ENCODE results near the gene RNF224.
"Not testable (repeated sequence)": the region's sequence is repeated elsewhere in the genome, so short reads cannot be mapped to it uniquely, and the experiment has no call there.

The RNF224 gene

DNA sequence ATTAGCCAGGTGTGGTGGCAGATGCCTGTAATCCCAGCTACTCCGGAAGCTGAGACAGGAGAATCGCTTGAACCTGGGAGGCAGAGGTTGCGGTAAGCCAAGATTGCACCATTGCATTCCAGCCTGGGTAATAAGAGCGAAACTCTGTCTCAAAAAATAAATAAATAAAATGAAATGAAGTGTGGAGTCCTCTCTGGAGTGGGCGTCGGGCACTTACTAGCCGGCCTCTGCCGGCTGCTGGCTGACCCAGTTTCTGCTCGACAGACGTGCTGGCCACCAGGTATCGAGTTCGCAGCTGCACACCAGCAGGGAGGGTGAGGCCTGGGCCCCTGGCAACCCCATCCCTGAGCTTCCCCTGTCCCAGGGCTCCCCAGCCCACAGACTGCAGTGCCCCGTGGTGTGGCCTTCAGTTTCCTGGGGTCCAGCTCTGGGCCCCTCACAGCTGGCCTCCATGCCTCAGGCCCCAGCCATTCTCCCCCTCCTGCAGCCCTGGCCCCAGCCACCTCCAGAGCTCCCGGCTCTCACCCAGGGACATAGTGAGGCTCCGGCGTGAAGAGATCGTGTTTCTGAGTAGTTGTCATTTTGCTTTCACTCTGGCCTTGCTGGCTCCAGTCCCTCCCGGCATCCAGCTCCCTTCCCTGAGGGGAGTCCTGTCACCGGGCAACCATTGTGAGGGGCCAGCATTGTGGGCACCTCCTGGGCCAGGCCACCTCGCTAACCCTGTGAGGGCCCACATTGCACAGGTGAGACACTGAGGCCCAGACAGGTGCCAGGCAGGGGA is 20.0 kb downstream of the RNF224 start:
- DNase-seq = peak in 1 of 10 donors; percentile 88
- intact Hi-C loops (cut with DNase I) = no loop called here

- DNase-seq = no peak
- intact Hi-C loops (cut with DNase I) = no loop called here
These were observed 20.5 kb downstream of the RNF224 start for GRCh38 chr9:137247916-137248175.

DNA sequence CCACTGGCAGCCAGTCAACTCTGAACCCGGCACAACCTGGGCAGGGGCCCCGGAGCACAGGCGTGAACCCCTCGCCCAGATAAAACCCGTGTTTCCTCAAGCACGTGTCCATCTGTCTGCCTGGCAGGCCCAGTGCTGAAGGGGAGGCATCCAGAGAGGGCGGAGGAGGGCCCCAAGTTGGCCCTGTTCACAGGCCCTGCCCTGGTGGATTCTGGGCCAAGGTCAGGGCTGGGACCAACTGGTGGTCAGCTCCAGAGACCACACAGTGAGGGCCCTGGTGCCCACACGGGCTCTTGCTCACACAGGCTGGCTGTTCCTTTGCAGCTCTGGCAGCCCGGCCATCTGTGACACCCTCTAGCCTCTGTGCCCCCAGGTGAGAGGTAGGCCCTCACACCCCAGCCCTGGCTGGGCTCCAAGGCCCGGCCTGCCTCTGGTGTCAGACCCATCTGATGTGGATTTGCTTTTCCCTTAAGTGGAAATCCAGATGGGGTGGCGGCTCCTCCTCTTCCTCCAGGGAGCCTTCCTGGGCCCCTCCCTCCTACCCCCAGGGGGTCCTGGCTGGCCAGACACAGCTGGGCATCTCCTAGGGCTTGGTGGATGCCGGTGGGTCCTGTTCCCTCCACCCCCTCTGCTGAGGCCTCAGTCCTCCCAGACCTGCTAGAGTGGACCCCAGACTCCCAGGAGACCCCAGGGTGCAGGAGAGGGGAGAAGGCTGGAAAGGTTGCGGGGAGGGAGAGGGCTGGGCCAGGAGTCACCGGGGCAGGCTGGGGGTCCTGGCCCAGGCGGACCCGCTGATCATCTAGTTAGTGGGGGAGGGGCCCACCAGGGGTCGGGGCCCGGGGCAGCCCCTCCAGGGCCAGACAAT is 23.3 kb downstream of the RNF224 start:
- intact Hi-C loops (cut with DNase I) = no loop called here
- DNase-seq = no peak

- no peak for DNase-seq
- intact Hi-C loops (cut with DNase I) = no loop called here
These were observed 23.8 kb downstream of the RNF224 start, which contains the start of gene STPG3 for GRCh38 chr9:137251194-137251461. STPG3 (plus strand) TSS chr9:137251286; CDS start chr9:137251287, 1 bp downstream.

DNA sequence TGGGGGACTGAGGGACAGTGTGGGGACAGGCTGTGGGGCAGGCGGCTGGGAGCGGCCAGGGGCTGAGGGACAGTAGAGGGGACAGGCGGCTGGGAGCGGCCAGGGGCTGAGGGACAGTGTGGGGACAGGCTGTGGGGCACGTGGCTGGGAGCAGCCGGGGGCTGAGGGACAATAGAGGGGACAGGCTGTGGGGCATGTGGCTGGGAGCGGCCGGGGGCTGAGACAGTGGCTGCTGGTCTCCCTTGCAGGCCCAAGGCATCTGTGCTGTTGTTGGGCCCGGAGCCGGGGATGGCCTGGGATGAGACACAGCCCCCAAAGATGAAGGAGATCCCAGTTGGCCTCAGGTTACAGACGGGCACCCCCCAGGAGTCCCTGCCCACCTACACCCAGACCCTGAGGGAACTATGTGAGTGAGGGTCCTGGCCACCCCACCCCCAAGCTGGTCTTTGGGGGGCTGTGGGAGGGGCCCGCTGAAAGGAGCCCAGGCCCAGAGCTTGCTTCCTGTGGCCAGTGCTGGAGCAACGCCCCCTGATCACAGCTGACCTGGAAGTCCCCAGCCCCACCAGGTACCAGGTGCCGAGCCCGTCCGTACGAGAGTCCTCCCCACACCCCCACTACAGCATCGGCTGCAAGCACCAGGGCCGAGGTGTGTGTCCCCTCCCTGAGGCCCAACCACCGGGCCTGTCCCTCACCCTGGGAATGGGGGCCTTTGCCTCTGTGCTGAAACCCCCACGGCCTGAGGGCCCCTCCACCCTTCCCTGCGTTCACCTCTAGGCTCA is 24.4 kb downstream of the RNF224 start:
- no peak for DNase-seq
- intact Hi-C loops (cut with DNase I) = no loop called here

GRCh38 chr9:137252555-137253506 is 25.5 kb downstream of the RNF224 start:
- intact Hi-C loops (cut with DNase I) = no loop called here
- DNase-seq = peak in 1 of 10 donors; percentile 83

GRCh38 chr9:137253717-137254623 is 26.7 kb downstream of the RNF224 start:
- intact Hi-C loops (cut with DNase I) = no loop called here
- peak in 1 of 10 donors; percentile 84 for DNase-seq

DNA sequence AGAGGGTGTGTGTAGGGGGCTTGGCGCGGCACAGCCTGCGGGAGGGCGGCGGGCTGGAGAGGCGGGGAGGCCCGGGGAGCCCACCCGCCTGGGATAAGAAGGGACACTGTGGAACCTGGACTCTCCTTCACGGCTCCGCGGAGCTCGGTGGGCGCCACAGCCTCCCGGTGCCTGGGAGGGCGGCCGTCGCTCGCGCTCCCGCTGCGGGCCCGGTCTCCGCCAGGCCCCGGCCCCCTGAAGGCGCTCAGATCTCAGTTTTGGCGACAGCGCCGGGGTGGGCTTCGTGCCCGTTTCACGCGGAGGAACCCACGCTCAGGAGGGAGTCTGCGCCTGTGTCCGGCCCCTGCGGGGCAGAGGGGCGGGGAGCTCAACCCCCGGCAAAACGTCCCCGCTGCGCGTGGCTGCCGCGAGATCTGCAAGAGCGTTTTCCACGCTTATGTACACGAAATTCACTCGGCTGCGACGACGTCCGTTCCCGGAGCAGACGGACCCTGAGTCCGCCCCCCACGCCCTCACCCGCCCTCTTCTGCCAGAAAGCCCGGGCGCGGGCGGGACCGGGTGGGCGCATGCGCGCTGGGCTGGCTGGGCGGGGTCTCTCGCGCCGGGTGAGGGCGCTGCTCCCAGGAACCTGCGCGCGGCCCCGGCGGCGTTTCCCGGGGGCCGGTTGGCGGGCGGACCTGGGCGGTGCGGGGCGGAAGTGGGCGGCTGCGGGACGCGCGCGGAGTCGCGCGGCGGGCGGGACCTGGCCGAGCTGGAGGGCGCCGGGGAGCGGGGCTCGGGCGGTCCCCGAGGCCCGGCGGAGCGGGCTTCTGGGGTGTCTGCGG is 27.5 kb downstream of the RNF224 start, which contains the start of gene NELFB:
Gene NELFB (plus strand): TSS at position 704 of the 824 bp plus-strand sequence.
- intact Hi-C loops (cut with DNase I) = loop anchor here (1.0 kb wide), 1 partner anchor 14 kb away; the partner anchor contains the start of gene TUBB4B
- DNase-seq = peak; percentile 90 to 99 (median 93)

DNA sequence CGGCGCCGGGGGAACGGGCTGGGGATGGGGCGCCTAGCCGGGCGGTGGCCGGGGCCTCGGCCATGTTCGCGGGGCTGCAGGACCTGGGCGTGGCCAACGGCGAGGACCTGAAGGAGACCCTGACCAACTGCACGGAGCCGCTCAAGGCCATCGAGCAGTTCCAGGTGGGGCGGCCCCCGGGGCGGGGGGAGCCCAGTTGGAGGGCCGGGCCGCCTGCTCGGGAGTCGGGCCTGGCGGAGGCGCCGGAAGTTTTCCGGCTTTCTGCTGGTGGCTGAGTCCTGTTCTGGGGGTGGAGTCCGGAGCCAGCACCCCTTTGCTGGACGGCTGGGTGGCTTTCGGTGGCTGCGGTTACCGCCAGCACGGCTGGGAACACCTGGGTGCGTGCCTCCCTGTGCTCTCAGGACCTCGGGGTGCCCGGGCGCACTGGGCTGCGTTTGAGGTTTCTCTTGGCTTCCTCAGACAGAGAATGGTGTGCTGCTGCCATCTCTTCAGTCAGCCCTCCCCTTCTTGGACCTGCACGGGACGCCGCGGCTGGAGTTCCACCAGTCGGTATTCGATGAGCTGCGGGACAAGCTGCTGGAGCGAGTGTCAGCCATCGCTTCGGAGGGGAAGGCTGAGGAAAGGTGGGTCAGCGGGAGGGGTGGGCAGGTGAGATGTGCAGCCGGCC is 28.3 kb downstream of the RNF224 start:
- DNase-seq = peak in 1 of 10 donors; percentile 87
- intact Hi-C loops (cut with DNase I) = loop anchor here (1.0 kb wide), 1 partner anchor 14 kb away; the partner anchor contains the start of gene TUBB4B

DNA sequence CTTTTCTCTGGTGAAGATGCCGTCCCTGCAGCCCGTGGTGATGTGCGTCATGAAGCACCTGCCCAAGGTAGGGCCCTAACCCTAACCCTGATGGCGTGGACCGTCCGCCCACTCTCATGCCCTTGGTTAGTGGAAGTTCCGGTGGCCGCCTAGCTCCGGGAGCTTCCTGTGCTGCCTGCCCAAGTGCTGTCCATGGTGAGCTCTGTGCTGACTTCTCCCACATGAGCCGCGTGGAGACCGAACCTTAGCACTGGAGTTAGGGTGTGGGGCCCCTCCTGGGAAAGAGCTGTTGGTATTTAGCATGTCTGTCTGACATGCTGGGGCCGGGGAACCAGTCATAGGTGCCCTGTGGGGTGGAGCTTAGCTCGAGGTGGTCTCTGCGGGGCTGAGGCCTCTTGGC is 29.1 kb downstream of the RNF224 start:
- no peak for DNase-seq
- intact Hi-C loops (cut with DNase I) = no loop called here

DNA sequence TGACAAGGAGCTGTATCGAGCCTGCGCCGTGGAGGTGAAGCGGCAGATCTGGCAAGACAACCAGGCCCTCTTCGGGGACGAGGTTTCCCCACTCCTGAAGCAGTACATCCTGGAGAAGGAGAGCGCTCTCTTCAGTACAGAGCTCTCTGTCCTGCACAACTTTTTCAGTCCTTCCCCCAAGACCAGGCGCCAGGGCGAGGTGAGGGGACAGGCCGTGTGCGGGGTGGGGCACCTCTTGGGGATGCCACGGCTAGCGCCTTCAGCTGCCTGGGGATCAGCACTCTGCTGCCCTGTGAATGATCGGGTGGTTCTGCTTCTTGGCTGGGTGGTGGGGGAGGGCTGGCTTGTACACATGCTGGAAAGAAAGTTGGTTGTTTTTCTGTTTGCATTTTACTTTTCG is 29.6 kb downstream of the RNF224 start:
- no peak for DNase-seq
- intact Hi-C loops (cut with DNase I) = no loop called here

DNA sequence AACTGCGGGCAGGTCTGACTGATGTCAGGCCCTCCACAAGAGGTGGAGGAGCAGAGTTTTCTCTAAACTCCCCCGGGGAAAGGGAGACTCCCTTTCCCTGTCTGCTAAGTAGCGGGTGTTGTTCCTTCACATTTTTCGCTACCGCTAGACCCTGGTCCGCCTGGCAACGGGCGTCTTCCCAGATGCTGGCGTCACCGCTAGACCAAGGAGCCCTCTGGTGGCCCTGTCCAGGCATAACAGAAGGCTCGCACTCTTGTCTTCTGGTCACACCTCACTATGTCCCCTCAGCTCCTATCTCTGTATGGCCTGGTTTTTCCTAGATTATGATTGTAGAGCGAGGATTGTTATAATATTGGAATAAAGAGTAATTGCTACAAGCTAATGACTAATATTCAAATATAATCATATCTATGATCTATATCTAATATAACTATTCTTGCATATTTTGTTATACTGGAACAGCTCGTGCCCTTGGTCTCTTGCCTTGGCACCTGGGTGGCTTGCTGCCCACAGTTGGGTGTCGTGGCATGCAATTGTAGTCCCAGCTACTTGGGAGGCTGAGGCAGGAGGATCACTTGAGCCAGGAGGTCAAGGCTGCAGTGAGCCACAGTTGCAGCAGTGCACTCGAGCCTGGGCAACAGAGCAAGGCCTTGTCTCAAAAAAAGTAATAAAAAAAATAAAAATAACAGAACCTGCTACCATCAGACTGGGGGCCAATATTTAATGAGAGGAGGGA is 35.0 kb downstream of the RNF224 start:
- DNase-seq = peak in 3 of 10 donors; percentile 44 to 86 (median 48)
- intact Hi-C loops (cut with DNase I) = not testable (repeated sequence)

GRCh38 chr9:137262909-137263285 is 35.6 kb downstream of the RNF224 start:
- DNase-seq = peak in 1 of 10 donors; percentile 68
- intact Hi-C loops (cut with DNase I) = no loop called here

- intact Hi-C loops (cut with DNase I) = no loop called here
- no peak for DNase-seq
These were observed 36.2 kb downstream of the RNF224 start for GRCh38 chr9:137263506-137263905.

GRCh38 chr9:137264067-137264466 is 36.8 kb downstream of the RNF224 start:
- intact Hi-C loops (cut with DNase I) = no loop called here
- no peak for DNase-seq

- DNase-seq = peak in 1 of 10 donors; percentile 83
- intact Hi-C loops (cut with DNase I) = no loop called here
These were observed 38.3 kb downstream of the RNF224 start for GRCh38 chr9:137265496-137266161.
